ENCODE results near the gene MSRB1.

DNA sequence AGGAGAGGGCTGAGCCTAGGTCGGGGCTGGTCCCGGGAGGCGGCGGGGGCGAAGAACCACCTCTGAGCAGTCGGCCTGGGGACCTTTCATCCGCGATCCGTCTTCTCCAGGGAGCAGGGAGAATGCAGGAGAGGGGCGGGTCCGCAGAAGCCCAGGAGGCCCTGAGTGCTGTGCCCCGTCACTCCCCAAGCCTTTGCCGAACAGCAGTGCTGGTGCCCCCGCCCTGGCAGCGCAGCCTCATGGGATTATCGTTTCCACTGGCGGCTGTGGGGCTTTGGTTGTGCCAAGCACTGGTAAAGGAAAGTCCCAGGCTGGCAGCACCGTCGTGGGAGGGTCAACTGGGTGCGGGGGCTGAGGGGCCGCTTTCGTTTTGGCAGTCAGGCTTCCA is 29.5 kb upstream of the MSRB1 start:
- TF ChIP-seq YY1 (IDR thresholded peaks at IDR 0.05; ENCODE audit: low read depth, low read length) (no peak), EGR1 (IDR thresholded peaks at IDR 0.05; ENCODE audit: borderline replicate concordance, low read depth, low read length) (no peak), JUND (IDR thresholded peaks at IDR 0.05; ENCODE audit: low read length) (no peak), KDM1A (IDR thresholded peaks at IDR 0.05; ENCODE audit: borderline replicate concordance, low read length) (no peak), ATF2 (IDR thresholded peaks at IDR 0.05; ENCODE audit: low read length) (no peak), HDAC6 (IDR thresholded peaks at IDR 0.05; ENCODE audit: low read depth, low read length) (no peak), HDAC2 (IDR thresholded peaks at IDR 0.05; ENCODE audit: borderline replicate concordance in 1 of 2, low read depth in 2 of 2, low read length in 2 of 2) (no peak), POLR2A (IDR thresholded peaks at IDR 0.05; ENCODE audit: control extremely low read depth in 1 of 2, low read depth in 2 of 2, low read length in 2 of 2) (no peak), EZH2 (IDR thresholded peaks at IDR 0.05; ENCODE audit: low read depth, low read length, severe bottlenecking) (no peak), JUN (IDR thresholded peaks at IDR 0.05; ENCODE audit: low read depth, low read length) (no peak), RAD21 (IDR thresholded peaks at IDR 0.05 in 1 of 2, conservative IDR thresholded peaks at IDR 0.05 in 1 of 2; ENCODE audit: low read depth in 2 of 2, low read length in 2 of 2) (no peak)
- TF ChIP-seq, protein P1, sequence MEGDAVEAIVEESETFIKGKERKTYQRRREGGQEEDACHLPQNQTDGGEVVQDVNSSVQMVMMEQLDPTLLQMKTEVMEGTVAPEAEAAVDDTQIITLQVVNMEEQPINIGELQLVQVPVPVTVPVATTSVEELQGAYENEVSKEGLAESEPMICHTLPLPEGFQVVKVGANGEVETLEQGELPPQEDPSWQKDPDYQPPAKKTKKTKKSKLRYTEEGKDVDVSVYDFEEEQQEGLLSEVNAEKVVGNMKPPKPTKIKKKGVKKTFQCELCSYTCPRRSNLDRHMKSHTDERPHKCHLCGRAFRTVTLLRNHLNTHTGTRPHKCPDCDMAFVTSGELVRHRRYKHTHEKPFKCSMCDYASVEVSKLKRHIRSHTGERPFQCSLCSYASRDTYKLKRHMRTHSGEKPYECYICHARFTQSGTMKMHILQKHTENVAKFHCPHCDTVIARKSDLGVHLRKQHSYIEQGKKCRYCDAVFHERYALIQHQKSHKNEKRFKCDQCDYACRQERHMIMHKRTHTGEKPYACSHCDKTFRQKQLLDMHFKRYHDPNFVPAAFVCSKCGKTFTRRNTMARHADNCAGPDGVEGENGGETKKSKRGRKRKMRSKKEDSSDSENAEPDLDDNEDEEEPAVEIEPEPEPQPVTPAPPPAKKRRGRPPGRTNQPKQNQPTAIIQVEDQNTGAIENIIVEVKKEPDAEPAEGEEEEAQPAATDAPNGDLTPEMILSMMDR (IDR thresholded peaks at IDR 0.05; ENCODE audit: control extremely low read depth in 1 of 3, insufficient read depth in 1 of 3, low read depth in 1 of 3, low read length in 3 of 3), result no peak
- TF ChIP-seq, protein P2, sequence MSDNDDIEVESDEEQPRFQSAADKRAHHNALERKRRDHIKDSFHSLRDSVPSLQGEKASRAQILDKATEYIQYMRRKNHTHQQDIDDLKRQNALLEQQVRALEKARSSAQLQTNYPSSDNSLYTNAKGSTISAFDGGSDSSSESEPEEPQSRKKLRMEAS (IDR thresholded peaks at IDR 0.05), result no peak
- TF ChIP-seq, protein P3, sequence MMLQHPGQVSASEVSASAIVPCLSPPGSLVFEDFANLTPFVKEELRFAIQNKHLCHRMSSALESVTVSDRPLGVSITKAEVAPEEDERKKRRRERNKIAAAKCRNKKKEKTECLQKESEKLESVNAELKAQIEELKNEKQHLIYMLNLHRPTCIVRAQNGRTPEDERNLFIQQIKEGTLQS (IDR thresholded peaks at IDR 0.05; ENCODE audit: insufficient read depth, low read depth, low read length), result no peak

Data from H1 (cell line).